ENCODE data around the gene ZNF582. TPM values are rescaled to one million over a fixed set of nuclear protein-coding genes. Genes with fewer than 3 reads are reported as not detected.

The ZNF582 gene
- total RNA-seq, 4 donors from 2014 or later, result 1.5 to 10.8 (median 5.2) TPM; not detected in 1

- Histone ChIP-seq H3K4me1 (no peaks in the 10 kb centered on the region), H3K27ac (no peak overlapping the region), H3K4me3 (no peak overlapping the region), H3K27me3 (no peaks in the 10 kb centered on the region), H3K36me3 (no peaks in the 10 kb centered on the region), H3K9me3 (peaks cover 5 to 19% of the 10 kb centered on the region in 2 donors)
- DNase-seq, result no peak
- intact Hi-C loops (cut with DNase I; ENCODE audit: low total_unique reads) (loop anchor here (10.0 kb wide), 1 partner anchor 101 kb away; no protein-coding TSS in a partner anchor), in situ Hi-C loops (cut with MboI; ENCODE audit: low pct_ligation_motif_present in 1 of 4, low pct_unique_long_range_greater_than_20kb in 1 of 4, low sequenced_read_pairs in 3 of 4) (no loop called here)
- no peak for TF ChIP-seq CTCF (IDR thresholded peaks at IDR 0.05)
- no peak for TF ChIP-seq POLR2AphosphoS5 (IDR thresholded peaks at IDR 0.05)
- TF ChIP-seq POLR2A (IDR thresholded peaks at IDR 0.05), result no peak
- no peak for TF ChIP-seq EP300 (IDR thresholded peaks at IDR 0.05; ENCODE audit: low read depth)
- WGBS, 2 donors (ENCODE audit: low coverage in 1 of 2), result 51 to 54% methylated on average over 1 of the region's 1 CpG
Measured at GRCh38 chr19:56355517-56355916, 37.8 kb downstream of the ZNF582 start.

- 72 to 97% methylated on average over 5 to 6 of the region's 6 CpGs for WGBS, 2 donors (ENCODE audit: low coverage in 1 of 2)
- no peaks in the 10 kb centered on the region for H3K27me3 ChIP-seq
- intact Hi-C loops (cut with DNase I; ENCODE audit: low total_unique reads), result loop anchor here (10.0 kb wide), 1 partner anchor 96 kb away; no protein-coding TSS in a partner anchor
- DNase-seq, result no peak
- no peak overlapping the region for H3K27ac ChIP-seq
- no peaks in the 10 kb centered on the region for H3K36me3 ChIP-seq
- H3K4me3 ChIP-seq, result no peak overlapping the region
- TF ChIP-seq CTCF (IDR thresholded peaks at IDR 0.05), result no peak
- no peak for TF ChIP-seq POLR2AphosphoS5 (IDR thresholded peaks at IDR 0.05)
- TF ChIP-seq POLR2A (IDR thresholded peaks at IDR 0.05), result no peak
- no peak for TF ChIP-seq EP300 (IDR thresholded peaks at IDR 0.05; ENCODE audit: low read depth)
- H3K4me1 ChIP-seq, result no peaks in the 10 kb centered on the region
- in situ Hi-C loops (cut with MboI; ENCODE audit: low pct_ligation_motif_present in 1 of 4, low pct_unique_long_range_greater_than_20kb in 1 of 4, low sequenced_read_pairs in 3 of 4), result no loop called here
- no peaks in the 10 kb centered on the region for H3K9me3 ChIP-seq
Measured at GRCh38 chr19:56351208-56351607, 42.1 kb downstream of the ZNF582 start.

GRCh38 chr19:56350416-56351045 is 42.8 kb downstream of the ZNF582 start:
- Histone ChIP-seq H3K4me3 (no peak overlapping the region), H3K4me1 (no peaks in the 10 kb centered on the region), H3K9me3 (no peaks in the 10 kb centered on the region), H3K27ac (no peak overlapping the region), H3K36me3 (no peaks in the 10 kb centered on the region), H3K27me3 (no peaks in the 10 kb centered on the region)
- WGBS, 2 donors (ENCODE audit: low coverage in 1 of 2), result 14 to 16% methylated on average over 8 of the region's 8 CpGs
- TF ChIP-seq EP300 (IDR thresholded peaks at IDR 0.05; ENCODE audit: low read depth) (no peak), CTCF (IDR thresholded peaks at IDR 0.05) (peak; percentile 69 to 96 (median 83))
- in situ Hi-C loops (cut with MboI; ENCODE audit: low pct_ligation_motif_present in 1 of 4, low pct_unique_long_range_greater_than_20kb in 1 of 4, low sequenced_read_pairs in 3 of 4), result no loop called here
- peak; percentile 29 for DNase-seq
- intact Hi-C loops (cut with DNase I; ENCODE audit: low total_unique reads), result loop anchor here (10.0 kb wide), 1 partner anchor 96 kb away; no protein-coding TSS in a partner anchor

DNA sequence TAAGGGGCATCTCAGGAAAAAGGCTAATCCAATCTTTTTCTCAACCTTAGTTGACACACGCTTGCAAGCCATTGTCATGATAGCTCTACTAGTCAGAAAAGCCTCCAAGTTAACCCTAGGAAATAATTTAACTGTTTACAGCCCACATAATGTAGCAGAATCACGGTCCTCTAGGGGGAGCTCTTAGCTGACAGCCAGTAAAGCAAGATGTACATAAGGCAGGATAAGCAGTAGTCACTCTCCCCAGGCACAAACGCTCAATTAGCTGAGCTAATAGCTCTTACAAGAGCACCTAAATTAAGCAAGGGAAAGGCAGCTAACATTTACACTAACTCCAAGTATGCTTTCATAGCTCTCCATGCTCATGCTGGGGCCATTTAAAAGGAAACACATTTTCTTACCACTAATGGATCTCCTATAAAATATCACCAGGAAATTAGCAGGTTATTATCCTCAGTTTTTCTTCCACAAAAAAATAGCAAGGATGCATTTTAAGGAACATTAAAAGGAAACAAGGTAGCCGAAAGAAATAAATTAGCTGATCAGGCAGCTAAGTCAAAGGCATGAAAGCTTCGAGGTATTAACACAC is 45.0 kb downstream of the ZNF582 start:
- in situ Hi-C loops (cut with MboI; ENCODE audit: low pct_ligation_motif_present in 1 of 4, low pct_unique_long_range_greater_than_20kb in 1 of 4, low sequenced_read_pairs in 3 of 4), result loop anchor here in 3 of 4 donors (10.0 to 25.0 kb wide), 4 partner anchors 94 to 286 kb away; no protein-coding TSS in a partner anchor
- WGBS, 2 donors (ENCODE audit: low coverage in 1 of 2), result 52 to 54% methylated on average over 5 of the region's 5 CpGs
- intact Hi-C loops (cut with DNase I; ENCODE audit: low total_unique reads), result loop anchor here (10.0 kb wide), 1 partner anchor 274 kb away; no protein-coding TSS in a partner anchor
- Histone ChIP-seq H3K4me1 (no peaks in the 10 kb centered on the region), H3K27me3 (no peaks in the 10 kb centered on the region), H3K4me3 (no peak overlapping the region), H3K36me3 (no peaks in the 10 kb centered on the region), H3K27ac (no peak overlapping the region), H3K9me3 (no peaks in the 10 kb centered on the region)
- TF ChIP-seq POLR2A (IDR thresholded peaks at IDR 0.05) (no peak), POLR2AphosphoS5 (IDR thresholded peaks at IDR 0.05) (no peak), EP300 (IDR thresholded peaks at IDR 0.05; ENCODE audit: low read depth) (no peak), CTCF (IDR thresholded peaks at IDR 0.05) (peak in 2 of 5 experiments; percentile 15)
- DNase-seq, result no peak
